Hepatocyte (in vitro differentiated cells): ENCODE data around the gene FILIP1L.

Source experiments
- EZH2phosphoT487 ChIP-seq: fragments of 200-600 bp; sonication (generic); IDR thresholded peaks from one replicate; pipeline ENCODE4 v1.6.1; 2018; ENCODE audit warnings: antibody characterized with exemption, mild to moderate bottlenecking, low read depth, moderate library complexity; ENCODE audit not compliant: unreplicated experiment, severe bottlenecking
- TF ChIP-seq, protein P1 (sequence below): fragments of 200-600 bp; sonication (generic); IDR thresholded peaks from 2 replicates; pipeline ENCODE4 v1.5.1; 2016; ENCODE audit warnings: antibody characterized with exemption, mild to moderate bottlenecking; ENCODE audit not compliant: poor library complexity

GRCh38 chr3:100001526-100002270 lies 112.6 kb downstream of the FILIP1L start:
- TF ChIP-seq, protein P1, sequence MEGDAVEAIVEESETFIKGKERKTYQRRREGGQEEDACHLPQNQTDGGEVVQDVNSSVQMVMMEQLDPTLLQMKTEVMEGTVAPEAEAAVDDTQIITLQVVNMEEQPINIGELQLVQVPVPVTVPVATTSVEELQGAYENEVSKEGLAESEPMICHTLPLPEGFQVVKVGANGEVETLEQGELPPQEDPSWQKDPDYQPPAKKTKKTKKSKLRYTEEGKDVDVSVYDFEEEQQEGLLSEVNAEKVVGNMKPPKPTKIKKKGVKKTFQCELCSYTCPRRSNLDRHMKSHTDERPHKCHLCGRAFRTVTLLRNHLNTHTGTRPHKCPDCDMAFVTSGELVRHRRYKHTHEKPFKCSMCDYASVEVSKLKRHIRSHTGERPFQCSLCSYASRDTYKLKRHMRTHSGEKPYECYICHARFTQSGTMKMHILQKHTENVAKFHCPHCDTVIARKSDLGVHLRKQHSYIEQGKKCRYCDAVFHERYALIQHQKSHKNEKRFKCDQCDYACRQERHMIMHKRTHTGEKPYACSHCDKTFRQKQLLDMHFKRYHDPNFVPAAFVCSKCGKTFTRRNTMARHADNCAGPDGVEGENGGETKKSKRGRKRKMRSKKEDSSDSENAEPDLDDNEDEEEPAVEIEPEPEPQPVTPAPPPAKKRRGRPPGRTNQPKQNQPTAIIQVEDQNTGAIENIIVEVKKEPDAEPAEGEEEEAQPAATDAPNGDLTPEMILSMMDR: no peak
- TF ChIP-seq EZH2phosphoT487: no peak
